ENCODE results near the gene PPARD.

DNA sequence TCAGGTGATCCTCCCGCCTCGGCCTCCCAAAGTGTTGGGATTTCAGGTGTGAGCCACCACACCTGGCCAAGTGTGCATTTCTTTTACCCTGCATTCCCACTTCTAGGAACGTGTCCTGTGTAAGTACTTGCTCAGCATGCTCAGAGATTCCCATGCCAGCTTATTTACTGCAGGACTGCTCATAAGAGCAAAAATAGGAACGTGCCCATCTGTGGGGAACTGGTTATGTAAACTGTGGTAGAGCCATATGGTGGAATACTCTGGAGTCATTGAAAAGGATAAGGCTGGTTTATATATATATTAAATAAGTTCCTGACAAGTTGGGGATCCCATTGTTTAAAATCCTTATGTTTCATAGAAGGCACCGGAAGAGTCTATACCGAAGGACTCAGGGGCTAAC lies 71.6 kb downstream of the PPARD start:
- TF ChIP-seq FOXM1 (IDR thresholded peaks at IDR 0.05; ENCODE audit: borderline replicate concordance), result no peak
- no peak for TF ChIP-seq SP1 (IDR thresholded peaks at IDR 0.05)
- TF ChIP-seq FOXA1 (IDR thresholded peaks at IDR 0.05), result no peak
- no peak for TF ChIP-seq TARDBP (IDR thresholded peaks at IDR 0.05)
- TF ChIP-seq BHLHE40 (IDR thresholded peaks at IDR 0.05; ENCODE audit: borderline replicate concordance), result no peak
- TF ChIP-seq ZNF384 (IDR thresholded peaks at IDR 0.05), result no peak
- TF ChIP-seq SUZ12 (IDR thresholded peaks at IDR 0.05), result no peak
- no peak for TF ChIP-seq NFRKB (IDR thresholded peaks at IDR 0.05)
- TF ChIP-seq, protein P1, sequence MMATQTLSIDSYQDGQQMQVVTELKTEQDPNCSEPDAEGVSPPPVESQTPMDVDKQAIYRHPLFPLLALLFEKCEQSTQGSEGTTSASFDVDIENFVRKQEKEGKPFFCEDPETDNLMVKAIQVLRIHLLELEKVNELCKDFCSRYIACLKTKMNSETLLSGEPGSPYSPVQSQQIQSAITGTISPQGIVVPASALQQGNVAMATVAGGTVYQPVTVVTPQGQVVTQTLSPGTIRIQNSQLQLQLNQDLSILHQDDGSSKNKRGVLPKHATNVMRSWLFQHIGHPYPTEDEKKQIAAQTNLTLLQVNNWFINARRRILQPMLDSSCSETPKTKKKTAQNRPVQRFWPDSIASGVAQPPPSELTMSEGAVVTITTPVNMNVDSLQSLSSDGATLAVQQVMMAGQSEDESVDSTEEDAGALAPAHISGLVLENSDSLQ (IDR thresholded peaks at IDR 0.05), result no peak
- no peak for TF ChIP-seq FOXK2 (IDR thresholded peaks at IDR 0.05)
- no peak for TF ChIP-seq HDGF (IDR thresholded peaks at IDR 0.05; ENCODE audit: borderline replicate concordance)
- no peak for TF ChIP-seq ARNT (IDR thresholded peaks at IDR 0.05)
